Stimulated activated CD8-positive, alpha-beta memory T cell treated with anti-CD3 and anti-CD28 coated beads, Interleukin-12 subunit alpha, Interleukin-12 subunit beta, amount 100 ng/mL, for 24 hours (primary cell): Measurements from ENCODE around the gene HIBADH.

Experiments used
- DNase-seq: peaks from one replicate; pipeline ENCODE4 v3.0.0-alpha.2; 2020; ENCODE audit errors: extremely low read depth

Gene HIBADH

DNA sequence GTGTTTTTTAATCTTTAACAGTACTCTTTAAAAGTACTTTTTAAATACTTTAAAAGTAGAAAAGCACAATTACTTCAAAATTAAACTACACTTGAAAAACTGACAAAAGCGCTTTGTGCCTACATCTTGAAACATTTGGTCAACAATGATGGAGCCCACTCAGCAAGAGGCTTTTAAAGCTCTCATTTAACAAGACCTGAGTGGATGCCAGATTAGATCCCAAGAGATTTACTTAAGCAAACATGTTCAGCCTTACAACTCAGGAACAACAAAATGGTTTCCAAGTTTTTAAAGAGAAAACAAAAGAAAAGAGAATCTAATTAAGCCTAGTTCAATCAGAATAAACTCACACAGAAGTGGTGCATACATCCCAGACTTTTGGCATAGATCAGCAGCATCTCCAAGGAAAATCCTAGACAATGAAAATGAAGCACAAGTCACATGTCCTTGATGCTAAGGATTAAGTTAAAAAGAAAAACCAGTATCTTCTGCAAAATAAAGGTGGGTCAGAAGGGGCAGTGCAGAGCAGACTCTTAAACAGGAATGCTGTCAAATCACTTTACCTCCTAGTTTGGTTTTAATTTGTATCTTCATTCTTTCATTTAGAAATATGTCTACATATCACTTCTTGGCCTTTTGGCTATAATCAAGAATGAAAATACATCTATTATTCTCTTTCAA, 26.2 kb downstream of the HIBADH start:
- DNase-seq: no peak

DNA sequence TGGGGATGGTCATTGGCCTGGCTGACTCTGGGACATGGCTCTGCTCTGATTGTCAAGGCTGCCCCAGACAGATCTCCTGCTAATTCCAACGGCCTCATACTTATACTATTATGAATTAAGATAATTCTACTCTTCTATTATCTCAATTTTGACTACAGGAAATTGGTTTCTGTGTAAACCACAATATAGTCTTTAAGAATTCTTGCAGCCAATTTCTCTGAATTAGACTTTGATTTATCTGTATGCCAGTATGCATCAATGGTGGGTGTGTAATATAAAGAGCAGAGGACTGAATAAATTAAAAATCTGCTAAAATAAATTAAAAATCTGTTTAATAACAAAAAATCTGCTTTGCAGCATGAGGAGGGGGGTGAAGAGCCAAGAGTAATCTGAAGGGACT, 27.0 kb downstream of the HIBADH start:
- DNase-seq: no peak

DNA sequence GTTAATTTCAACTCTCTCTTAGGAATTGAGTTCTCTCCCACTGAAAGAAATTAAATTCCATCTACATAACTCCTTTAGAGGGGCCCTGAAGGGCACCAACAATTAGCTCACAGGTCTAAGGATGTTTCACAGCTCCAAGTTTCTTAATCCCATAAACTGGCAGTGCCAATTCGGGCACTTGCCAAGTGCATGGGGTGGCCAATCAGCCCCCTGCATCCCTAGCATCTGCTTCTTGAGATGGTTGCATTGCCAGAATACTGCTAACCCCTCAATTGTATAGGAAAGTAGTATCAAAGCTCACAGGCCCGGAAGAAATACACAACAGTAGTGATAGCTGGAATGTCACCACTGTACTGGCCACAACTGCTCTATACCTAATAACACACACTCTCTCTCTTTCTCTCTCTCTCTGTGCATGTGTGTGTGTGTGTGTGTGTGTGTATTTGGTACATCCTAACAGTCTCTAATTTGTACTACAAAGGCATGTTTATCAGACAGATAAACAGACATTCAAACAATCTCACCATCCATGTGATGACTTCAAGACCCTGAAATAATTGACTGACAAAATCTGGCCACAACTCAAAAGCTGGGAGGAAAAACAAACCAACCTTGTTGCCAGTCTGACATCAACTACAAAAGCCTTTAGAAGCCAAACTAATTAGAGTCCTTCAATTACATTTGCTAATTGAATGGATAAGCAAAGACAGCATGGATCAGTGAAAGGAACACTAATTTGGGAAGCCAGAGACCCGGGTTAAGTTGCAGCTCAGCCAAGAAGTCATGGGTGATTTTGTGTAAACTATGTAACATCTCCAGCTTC, 27.8 kb downstream of the HIBADH start:
- no peak for DNase-seq

DNA sequence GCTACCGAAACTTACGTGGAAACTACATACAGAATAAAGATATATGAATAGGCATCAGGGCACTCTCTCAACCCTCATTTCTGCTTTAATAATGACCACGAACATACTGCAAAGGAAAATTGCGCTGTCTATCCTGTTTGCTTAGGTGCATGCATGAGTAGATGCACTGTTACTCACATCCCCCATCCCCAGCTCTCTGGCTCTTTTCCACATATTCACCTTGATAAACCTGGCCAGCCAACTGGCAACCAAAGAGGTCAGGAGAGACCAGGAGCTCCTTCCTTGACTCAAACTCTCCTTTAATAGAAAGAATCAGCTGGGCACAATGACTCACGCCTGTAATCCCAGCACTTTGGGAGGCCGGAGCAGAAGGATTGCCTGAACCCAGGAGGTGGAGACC, 29.6 kb downstream of the HIBADH start:
- DNase-seq: no peak

DNA sequence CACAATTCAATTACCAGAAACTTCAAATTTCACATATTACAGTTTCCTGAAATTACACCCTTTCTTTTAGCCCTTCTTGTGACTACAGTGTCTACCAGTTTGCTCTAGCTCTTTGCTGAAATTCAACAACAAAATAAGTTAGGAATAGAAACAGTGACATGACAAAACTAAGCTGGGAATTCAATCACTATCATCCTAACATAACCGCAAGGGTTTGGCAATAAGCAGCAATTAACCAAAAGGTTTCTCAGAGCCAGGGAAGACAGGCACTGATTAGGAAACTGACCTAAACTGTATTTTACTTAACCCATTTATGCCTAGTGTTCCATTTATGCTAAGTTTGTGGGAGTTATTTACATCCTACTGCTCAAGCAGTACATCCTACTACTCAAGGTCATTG, 31.3 kb downstream of the HIBADH start:
- DNase-seq: no peak

DNA sequence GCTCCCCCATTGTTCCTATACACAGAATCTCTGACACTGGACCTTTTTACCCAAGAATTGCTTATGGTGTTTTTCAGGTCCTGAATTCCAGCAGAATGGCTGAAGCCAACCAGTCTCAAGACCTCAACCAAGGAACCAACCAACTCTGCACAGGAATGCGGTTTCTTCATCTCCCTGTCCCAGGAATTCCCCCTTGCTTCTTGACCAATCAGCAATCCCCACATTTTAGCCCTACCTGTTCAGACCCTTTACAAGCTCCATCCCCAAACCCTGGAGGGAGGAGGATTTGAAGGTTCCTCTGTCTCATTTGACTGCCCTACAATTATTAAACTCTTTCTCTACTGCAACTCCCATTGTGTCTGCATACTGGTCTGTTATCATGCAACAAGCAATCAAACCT, 35.5 kb downstream of the HIBADH start:
- DNase-seq: no peak

DNA sequence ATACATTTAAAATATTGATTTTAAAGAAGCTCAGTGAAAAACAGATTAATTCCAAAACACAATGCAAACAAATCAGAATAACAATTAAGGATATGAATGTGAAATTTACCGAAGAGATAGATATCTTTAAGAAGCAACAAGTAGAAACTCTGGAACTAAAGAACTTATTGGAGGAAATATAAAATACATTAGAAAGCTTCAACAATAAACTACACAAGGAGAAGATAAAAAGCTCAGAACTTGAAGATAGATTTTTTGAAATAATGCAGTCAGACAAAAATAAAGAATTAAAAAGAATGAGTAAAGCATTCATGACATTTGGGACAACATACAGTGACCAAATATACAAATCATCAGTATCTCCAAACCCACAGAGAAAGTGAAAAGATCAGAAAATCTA, 43.2 kb downstream of the HIBADH start:
- DNase-seq: no peak

DNA sequence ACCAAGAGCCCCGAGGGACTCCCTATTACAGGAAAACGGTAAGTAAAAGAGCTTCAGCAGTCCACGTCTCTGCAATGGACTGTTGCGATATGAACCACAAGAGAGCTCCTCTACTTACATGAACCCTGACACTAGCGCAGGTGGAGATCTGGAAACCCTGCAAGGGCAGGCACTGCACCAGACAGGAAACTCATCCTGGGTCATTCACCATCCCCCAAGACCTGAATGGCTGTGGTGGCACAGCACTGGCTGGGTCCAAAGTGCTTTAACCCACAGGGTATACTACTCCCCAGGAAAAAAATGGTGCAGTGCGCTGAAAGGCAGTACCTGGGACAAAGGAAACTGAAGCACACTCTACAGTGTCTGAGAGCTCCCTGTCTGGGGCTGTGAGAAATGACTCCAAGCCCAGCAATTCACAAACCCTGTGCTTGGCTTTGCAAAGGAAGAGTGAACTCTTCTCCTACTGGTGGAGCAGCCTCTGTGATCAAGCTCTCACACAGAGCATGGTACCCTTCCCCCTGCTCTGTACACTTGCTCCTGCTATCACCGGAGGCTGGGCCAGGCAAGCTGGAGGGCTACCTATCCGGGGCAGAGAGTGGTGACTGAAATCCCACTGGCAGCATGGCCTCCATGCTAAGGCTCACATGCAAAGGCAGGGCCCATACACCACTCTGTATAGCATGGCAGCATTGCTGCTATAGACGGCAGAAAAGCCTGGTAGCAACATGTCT, 44.9 kb downstream of the HIBADH start:
- DNase-seq: no peak

DNA sequence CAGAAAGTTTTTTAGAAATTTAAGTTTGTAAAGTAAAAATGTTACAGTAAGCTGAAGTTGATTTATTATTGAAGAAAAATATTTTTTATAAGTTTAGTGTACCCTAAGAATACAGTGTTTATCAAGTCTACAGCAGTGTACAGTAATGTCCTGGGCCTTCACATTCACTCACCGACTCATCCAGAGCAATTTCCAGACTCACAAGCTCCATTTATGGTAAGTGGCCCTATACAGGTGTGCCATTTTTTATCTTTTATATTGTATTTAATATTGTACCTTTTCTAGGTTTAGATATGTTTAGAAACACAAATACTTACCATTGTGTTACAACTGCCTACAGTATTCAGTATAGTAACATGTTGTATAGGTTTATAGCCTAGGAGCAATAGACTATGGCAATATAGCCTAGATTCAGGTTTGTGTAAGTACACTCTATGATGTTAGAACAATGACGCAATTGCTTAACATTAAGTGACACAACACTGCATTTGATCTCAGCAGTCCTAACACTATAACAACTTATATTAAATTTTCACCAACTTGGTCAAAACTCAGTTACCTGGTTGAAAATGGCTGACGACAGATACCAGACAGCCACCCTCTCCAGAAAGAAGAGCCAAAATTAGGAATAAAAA, 45.7 kb downstream of the HIBADH start:
- DNase-seq: no peak

DNA sequence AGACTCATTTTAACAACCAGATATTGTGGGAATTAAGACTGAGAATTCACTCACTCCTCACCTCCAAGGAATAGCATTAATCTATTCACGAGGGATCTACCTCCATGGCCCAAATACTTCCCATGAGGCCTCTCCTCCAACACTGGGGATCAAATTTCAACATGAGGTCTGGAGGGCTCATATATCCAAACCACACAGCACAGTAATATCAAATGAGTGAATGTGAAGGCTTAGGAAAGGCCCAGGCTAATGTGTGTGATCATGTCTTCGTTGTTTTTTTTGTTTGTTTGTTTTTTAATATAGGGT, 46.5 kb downstream of the HIBADH start:
- DNase-seq: no peak

DNA sequence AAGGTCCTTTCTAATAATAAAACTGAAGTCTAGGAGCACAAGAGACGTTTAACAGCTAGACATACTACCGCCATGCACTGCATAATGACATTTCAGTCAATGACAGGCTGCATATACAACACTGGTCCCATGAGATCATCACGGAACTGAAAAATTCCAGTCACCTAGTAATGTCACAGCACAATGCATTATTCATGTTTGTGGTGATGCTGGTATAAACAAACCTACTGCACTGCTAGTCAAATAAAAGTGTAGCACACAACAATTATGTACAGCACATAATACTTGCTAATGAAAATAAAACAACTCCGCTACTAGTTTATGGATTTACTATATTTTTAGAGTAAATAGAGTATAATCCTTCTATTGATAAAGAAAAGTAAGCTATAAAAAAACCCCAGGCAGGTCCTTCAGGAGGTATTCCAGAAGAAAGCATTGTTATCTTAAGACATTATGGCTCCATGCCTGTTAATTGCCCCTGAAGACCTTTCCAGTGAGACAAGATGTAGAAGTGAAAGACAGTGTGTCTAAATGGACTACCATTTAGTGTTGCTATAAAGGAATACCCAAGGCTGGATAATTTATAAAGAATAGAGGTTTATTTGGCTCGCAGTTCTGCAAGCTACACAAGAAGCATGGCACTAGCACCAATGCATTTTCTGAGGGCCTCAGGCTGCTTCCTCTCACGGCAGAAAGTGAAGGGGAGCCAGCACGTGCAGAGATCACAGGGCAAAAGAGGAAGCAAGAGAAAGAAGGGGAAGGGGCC, 47.1 kb downstream of the HIBADH start:
- no peak for DNase-seq

DNA sequence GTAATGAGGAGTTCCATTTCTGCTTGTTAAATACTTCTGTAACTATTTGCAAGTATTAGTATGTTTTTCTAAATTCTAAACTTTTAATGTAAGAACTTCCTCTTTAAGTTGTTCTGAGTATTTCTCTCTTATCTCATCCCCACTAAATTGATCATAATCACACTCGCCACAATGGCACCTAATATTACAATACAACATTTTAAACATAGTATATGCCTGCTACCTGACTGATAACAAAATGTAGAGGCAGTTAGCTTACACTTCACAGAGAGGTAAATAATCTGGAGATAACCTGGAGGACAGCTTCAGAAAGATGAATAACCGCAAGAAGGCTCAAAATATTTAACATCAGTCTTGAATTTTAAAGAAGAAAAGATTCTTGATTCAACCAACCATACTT, 48.6 kb downstream of the HIBADH start:
- DNase-seq: no peak

DNA sequence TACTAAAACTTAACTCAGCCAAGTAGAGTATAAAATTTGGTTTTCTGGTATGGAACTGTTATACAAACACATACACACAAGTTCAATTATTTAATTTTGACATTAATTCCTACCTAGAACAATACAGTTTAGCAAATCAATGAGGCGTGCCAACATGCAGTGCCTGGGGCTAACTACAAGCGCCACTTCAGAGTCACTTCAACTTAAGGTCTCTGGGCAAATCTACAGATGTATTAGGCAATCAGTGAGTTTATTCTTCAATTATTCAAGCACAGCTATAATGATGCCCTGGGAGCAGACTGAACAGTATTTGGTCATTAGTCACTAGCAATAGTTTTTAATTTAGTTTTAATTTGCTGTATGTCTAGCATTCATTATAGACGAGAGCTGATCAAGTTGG, 51.6 kb downstream of the HIBADH start:
- no peak for DNase-seq

DNA sequence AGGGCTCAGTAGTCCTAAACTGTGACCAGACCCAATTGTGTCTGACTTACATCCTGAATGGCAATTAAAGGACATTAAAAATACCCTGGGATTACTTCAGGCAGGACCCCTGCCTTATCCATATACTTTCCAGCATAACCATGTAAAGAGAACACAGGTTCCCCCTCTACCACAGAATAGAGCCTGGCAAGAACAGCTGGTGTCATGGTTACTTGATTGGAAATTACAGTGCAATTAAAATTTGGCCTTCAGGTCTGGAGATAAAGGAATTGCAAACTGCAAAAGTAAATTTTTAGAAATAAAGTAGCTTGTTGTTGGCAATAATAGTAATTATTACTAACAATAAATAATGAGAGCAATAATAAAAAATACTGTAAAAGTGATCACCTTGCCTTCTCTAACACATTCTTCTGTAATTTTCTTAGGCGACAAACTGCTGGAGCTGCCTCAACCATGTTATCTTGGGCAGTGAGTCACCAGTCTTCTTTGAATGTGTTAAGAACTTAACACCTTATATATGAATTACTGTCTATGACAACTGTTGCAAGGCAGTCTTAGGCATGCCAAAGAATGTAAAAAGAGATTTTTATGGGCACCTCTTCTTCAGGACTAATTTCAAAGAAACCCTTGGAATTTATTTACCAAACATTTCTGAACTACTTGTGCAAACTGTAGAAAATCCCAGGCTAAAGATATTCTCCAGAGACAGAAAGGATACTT, 53.7 kb downstream of the HIBADH start:
- no peak for DNase-seq

DNA sequence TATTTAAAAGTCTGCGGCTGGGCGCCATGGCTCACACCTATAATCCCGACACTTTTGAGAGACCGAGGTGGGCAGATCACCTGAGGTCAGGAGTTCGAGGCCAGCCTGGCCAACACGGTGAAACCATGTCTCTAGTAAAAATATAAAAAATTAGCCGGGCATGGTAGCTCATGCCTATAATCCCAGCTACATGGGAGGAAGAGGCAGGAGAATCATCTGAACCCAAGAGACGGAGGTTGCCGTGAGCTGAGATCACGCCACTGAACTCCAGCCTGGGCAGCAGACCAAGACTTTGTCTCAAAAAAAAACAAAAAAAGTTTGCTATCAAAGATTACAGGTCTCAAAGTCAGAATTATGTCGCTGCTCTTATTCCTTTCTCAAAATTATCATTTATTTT, 55.5 kb downstream of the HIBADH start:
- DNase-seq: no peak

DNA sequence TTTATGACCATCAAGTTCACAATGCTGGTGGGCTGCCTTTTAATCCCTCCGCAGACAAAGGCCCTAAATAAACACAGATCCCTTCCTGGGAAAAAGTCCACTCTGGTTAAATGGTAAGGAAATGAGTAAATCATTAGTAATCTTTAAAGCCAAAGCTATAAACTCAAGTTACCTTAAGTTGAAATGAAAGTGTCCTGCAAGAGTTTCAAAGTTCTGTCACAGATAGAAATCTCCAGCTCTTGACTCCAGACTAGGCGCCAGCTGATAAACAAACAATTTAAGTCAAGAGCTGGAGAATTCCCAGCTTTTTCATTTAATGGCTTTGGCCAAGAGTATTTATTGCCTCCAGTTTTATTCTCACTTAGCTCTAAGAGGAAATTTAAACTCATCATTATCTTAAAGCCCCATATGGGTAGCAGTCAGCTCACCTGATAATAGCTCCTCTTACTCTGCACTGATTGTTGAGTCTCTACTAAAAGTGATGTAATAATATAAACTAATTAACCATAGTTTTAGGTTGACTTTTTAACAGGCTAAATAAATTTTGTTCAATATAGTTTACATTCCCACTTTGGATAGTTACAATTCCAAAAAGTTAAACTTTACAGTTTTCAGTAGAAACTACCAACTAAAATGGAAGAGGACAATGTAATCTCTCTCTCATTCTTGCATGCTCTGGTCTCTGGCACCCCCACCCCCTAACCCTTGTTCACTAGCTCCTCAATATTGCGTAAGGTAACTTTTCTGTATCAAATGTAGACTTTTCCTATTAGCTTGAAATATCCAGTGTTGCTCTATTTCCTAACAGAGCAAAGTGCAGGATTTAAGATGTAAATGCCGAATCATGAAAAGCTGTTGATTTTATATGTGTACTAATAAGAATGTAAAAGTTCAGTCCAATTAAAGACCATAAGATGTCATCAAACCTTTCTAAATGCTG, 56.1 kb downstream of the HIBADH start:
- no peak for DNase-seq

DNA sequence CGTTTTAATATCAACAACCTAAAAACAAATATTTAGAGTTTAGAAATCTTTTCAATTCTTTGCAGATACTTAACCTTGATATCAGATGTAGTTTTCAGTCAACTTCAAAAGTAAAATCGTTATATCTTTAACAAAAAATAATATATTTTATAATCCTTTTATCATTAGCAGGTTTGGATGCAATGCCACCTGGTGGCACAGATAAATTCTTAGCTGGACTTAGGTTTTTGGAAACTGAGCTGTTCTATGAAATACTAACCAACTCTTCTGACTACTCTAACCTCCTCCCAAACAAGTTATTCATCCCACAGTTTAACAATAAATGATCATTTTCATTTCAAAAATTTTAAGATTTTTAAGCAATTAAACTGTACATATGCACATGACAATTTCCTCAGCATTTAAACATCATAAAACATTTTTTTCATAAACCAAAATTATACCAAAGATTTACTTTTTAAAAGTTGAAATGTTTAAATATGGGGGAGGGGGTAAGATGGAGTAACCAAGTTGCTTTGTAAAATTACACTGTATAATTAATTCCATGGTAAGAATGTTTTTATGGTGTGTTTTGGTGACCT, 56.9 kb downstream of the HIBADH start:
- DNase-seq: no peak

DNA sequence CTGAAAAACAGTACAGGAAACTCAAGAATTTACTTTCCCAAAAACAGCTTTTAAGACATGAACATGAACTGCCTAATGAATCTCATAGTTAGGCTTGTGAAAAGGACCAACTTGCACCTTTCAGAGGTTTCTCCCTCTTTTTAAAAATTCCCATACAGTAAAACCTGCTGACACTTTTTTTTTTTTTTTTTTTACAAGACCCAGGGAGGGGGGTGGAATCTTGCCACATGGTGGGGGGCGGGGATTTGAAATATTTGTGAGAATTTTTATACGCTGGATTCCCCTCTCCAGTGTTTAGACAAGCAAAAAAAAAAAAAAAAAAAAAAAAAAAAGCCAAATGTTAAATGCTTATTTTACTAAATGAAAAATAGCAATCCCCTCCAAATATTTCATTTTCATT, 57.4 kb downstream of the HIBADH start:
- no peak for DNase-seq

DNA sequence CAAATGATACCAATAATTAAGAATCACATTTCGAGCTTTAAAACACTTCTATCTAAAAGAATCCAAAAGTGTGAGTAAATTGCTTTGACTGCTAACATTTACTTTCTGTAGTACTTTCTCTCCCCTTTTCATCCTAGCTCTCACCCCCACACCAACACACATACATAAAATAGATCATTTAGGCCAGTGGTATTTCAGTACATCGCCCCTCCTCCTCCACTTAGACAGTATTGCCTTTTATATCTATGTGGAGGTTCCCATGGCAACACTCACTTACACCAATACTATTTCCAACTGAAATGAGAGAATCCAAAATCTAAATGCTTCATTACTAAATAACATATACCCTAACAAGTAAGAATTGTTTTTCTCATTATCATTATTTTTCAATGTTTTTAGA, 58.9 kb downstream of the HIBADH start:
- no peak for DNase-seq

DNA sequence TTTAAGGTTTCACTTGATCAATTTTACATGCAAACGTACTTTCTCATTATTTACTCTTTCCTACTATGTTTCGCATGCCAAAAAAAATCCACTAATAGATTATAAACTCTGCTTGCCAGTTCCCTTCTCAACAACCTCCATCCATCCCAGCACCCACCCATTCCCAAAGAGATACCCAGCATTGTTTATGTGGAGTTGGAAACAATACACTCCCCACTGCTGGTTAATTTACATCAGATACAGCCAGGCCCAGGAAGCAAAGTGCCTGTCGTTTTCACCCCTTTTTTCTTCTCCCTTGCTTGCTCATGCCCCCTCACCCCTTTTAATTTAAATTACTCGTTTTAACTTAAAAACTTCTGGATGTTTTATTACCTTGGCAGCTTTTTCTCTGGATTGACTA, 59.9 kb downstream of the HIBADH start:
- no peak for DNase-seq
